Measurements from ENCODE around the gene NRM.
"Not testable (repeated sequence)": the region's sequence is repeated elsewhere in the genome, so short reads cannot be mapped to it uniquely, and the experiment has no call there.

The NRM gene

DNA sequence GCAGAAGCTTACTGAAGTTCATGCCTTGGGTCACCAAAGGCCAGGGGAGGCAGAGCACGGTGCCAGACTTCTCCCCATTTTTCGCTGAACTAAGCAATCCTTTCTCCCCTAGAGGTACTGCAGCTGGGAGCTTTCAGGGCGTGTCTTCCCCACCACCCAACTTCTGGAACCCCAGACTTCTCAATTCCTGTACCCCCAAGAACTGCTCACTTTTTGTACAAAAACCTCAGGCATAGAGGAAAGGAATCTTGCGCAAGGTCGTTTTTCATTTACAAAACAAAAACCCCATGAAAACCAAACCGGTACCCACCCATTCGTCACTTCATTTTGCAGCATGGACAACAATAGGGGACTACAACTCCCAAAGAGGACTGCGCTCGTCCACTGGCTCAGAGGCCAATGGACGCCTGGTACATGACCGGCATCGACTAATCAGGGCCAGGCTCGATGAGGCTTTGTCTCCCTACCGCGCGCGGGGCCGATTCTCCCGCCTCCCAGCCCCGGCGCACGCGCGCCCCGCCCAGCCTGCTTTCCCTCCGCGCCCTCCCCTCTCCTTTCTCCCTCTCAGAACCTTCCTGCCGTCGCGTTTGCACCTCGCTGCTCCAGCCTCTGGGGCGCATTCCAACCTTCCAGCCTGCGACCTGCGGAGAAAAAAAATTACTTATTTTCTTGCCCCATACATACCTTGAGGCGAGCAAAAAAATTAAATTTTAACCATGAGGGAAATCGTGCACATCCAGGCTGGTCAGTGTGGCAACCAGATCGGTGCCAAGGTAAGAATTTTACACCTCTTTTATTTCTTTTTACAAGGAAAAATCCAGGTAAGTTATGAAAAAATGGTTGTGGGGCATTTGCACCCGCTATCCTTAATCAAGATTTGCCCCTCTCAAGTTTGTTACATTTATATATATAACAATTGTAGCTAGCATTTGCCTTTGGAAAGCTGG, 29.3 kb upstream of the NRM start, which contains the start of gene TUBB:
TUBB (plus strand) TSS at position 562 of the 947 bp plus-strand sequence; CDS start at position 717, 155 bp downstream.
- DNase-seq: peak; percentile 93 to 94

DNA sequence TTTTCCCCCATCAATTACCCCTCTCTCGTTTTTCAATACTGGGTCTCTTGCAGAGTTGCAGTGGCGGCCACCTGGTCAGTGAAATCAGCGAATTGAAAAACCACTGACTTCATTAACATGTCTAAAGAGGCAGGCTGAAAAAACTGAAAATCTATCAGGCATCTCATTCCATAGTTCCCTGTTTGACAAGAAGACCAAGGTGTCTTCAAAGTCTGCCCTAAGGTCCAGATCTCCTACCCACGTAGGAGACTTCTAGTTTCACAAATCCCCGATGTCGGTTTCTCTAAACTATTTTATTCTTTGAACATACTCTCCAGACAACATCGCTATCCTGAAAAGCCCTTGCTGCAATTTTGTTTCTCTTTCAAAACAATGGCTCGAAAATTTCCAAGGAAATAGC, 28.6 kb upstream of the NRM start:
- DNase-seq: no peak

DNA sequence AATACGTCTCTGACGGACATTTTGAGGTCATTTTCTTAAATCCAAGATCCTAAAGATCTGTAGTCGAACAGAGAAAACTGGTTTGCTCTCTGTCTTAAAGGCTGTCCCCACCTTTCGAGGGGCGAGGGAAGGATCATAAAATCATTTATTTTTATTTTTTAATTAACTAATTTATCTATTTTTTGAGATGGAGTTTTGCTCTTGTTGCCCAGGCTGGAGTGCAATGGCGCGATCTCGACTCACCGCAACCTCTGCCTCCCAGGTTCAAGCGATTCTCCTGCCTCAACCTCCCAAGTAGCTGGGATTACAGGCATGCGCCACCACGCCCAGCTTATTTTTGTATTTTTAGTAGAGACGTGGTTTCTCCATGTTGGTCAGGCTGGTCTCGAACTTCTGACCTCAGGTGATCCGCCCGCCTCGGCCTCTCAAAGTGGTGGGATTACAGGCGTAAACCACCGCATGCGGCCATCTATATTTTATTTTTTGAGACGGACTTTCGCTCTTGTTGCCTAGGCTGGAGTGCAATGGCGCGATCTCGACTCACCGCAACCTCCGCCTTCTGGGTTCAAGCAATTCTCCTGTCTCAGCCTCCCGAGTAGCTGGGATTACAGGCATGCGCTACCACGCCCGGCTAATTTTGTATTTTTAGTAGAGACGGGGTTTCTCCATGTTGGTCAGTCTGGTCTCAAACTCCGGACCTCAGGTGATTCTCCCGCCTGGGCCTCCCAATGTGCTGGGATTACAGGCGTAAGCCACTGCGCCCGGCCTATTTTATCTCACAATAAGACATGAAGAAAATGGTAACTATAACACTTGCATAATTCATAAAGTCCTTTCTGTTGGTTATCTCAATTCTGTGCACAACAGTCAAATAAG, 27.3 kb upstream of the NRM start:
- DNase-seq: not testable (repeated sequence)

DNA sequence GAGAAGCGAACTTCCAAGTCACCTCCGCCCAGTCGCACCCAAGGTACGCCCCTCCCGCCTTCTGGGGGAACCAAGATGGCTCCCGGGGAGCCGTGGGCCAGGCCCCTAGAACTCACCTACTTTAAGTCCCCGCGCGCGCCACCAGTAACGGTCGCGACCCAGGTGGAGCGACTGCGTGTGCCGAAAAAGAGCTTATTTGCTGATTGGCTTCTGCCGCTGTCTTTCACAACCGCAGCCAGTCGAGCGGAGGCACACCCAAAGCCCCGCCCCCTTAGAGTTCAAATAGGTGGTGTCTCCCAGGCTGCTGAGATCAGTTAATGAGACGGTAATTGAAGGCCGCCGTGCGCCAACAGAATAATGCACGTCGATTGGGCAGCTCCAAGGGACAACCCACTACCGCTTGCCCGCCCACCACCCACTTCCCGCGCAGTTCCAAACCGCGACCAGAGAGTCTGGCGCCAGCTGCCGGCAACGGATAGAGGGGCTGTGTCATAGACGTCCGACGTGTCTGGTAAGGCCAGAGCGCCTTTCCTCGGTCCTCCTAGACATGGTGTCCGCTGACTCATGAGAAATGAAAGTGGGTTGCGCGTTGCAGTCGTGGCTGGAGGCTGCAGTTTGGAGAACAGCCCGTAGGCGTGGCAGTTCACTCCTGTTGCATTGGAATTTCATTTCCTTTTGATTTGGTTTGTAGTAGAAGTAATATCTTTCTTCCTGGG, 26.5 kb upstream of the NRM start, which contains the start of gene MDC1:
MDC1 (minus strand) TSS at position 153 of the 716 bp plus-strand sequence. CDS start 2,106 bp downstream, outside the sequence.
- DNase-seq: peak; percentile 95 to 100

DNA sequence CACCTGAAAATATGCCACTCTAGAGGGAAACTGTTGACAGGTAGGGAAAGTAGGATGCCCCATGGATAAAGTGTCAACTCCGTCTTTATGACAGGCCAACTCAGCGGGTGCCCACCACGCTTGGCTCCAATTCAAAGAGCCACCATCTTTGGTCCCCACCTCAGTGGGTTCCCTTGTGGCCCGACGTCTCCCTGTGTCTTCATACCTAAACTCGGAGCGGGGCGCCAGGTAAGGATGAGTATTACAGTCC, 26.0 kb upstream of the NRM start:
- no peak for DNase-seq

DNA sequence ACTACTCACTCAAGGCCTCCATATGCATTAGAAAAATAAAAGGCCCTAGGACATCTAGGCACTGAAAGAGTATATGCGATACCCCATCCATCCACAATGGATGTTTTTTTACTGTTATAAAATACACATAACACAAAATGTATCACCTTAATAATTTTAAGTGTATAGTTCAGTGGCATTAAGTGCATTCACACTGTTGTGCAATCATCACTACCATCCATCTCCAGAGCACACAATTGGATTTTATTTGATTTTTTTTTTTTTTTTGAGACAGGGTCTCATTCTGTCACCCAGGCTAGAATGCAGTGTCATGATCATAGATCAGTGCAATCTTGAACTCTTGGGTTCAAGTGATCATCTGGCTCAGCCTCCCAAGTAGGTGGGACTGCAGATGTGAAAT, 23.5 kb upstream of the NRM start:
- DNase-seq: no peak

DNA sequence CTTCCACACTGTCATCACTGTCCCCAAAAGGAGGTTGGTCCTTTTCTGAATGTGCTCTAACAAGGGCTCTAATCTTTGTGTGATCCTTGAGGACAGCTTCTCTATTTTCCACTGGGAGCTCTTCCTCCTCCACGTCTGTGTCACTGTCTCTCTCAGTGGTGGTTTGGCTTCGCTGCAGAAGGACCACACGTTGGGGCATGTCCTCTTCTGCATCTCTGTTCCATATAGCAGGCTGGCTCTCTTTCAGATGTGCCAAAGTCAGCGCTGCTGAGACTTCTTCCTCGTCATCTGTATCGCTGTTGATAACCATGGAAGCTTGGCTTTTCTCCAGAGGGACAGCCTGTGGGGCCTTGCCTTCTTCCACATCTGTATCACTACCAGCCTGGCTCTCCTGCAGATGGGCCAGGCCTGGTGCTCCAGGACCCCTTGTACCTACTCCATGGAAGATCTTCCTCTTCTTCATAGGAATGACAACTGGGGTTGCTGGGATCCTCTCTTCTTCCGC, 21.7 kb upstream of the NRM start:
- no peak for DNase-seq

DNA sequence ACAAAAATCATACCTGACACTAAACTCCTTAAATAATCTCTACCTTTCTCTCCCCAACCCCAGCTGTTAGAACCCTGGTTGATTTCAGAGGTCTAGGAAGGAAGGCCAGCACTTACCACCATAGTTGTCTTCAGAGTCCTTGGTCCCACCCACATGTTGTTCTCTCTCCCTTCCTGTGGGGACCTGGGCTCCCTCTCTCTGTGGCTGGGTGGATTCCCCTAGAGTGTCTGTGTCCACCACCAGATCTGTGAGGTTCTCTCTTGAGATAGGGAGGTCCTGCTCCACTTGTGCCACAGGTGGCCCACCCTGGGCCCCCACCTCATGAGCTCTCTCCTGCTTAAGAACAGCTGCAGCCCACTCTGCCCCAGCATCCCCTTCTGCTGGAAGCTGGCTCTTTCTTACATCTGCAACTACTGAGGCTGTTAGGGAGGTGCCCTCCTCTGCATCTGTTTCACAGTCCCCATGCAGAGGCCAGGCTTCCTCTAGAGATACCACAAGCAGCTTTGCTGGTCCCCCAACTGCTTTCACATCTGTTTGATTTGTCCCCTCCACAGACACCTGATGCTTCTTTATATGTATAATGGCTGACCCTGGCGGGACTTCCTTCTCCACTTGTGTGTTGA, 21.1 kb upstream of the NRM start:
- DNase-seq: no peak

DNA sequence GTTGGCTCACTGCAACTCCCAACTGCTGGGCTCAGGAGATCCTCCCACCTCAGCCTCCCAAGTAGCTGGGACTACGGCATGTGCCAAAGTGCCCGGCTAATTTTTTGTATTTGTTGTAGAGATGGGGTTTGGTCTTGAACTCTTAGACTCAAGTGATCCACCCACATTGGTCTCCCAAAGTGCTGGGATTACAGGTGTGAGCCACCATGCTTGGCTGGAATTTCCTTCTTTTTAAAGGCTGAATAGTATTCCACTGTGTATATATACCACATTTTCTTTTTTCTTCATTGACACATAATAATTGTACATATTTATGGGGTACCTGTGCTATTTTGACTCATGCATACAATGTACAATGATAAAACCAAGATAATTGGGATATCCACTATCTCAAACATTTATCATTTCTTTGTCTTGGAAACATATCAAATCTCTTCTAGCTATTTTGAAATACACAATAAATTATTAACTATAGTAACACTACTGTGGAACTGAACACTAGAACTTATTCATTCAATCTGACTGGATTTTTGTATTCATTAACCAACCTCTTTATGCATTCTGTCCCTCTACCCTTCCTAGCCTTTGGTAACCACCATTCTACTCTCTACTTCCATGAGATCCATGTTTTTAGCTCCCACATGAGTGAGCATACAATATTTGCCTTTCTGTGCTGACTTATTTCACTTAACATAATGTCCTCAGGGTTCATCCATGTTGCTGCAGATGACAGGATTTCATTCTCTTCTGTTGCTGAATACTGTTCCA, 18.5 kb upstream of the NRM start:
- DNase-seq: no peak

DNA sequence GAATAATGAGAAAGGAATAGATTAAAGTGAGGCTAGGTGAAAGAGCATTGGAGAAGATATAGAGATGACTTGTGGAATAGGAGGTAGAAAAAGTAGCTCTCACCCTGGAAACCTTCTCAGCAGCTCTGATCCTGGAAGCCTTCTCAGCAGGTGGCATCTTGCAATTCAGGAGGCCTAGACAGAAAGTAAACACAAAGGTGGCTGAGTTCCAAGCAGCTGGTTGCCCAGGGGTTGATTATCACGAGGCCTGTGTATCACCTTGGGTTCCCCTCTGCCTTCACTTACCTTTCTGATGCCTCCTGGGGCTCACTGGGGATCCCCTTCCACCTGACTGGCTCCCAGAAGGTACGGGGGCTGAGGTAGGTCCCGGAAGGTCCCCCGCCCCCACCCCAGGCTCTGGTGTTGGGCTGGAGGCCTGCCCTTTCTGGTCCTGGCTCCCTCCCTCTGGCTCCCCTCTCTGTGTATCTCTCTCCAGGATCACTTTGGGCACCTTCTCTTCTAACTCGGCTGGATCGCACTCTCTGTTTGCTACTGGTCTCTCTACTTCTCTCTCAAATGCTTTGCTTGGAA, 16.6 kb upstream of the NRM start:
- no peak for DNase-seq

DNA sequence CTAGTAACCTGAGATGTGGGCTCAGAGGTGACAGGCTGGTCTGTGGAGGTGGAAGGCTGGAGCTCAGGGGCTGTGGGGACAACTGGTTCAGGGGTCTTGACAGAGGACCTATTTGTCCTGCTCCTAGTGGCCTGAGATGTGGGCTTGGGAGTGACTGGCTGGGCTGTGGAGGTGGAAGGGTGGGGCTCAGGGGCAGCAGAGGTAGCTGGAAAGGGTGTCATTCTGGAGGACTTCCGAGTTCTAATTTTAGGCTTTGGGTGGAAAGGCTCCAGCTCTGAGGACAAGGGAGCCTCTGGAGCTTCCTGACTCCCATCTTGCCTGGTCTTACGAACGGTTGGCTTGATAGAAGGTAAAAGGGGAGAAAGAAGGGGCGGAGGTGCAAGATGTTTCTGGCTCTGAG, 14.8 kb upstream of the NRM start:
- DNase-seq: no peak

DNA sequence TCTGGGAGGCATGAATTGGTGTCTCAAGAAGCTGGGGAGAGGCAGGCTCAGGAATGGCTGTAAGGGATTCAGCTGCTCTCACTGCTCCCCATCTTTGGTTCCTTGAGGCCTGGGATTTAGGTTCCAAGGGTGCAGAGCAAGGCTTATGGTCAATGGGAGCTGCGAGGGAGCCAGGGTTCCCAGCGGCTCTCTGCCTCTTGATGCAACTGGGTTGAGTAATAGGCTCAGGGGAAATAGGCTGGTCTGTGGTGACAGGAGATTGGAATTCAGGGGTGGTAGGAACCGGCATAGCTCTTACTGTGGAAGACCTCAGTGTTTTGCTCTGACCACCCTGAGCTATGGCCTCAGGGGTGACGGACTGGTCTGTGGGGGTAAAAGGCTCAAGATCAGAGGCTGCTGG, 13.0 kb upstream of the NRM start:
- DNase-seq: no peak

DNA sequence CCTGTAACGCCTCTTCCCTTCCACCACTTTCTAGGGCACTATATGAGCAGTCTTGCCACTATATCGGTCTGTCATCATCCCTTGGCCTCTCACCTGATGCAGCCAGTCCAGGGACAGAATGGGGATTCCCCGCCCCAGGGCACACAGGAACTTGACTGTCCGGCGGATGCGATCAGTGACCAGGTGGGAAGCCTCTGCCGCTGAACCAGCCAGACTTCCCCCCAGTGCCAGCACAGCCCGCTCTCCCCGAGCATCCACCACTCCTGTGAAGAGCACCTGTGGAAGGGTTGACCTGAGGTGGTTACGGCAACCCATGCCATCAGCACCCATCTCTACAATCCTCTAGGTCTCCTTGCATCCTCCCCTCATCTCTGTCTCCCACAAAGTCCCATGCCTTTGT, 12.2 kb upstream of the NRM start:
- no peak for DNase-seq

DNA sequence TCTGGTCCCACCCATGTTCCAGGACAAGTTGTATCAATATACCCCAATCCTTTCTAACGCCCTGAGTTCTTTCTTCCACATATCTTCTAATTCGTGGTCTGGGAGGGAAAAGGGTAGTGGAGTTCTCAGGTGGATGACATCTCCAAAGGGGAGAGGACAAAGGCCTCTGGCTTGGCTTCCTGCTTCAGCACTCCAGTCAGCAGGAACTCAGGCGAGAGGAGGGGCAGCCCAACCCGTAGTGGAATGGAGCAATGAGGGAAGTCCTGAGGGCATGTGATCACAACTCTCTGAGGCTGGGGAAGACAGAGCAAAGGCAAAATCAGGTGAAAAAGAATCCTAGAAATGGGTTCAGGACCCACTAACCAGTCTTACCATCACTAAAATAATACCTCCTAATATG, 9.6 kb upstream of the NRM start:
- no peak for DNase-seq

DNA sequence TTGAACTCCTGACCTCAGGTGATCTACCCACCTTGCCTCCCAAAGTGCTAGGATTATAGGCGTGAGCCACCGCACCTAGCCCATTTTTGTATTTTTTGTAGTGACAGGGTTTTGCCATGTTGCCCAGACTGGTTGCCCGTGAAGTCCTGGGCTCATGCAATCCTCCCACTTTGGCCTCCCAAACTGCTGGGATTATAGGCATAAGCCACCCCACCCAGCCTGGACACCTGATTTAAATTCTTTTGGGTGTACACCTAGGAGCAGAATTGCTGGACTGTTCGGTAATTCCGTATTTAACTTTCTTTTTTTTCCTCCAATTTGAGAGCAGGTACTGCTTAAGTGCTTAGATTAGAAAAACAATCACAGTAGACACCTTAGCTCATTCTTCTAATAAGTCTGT, 5.6 kb upstream of the NRM start:
- no peak for DNase-seq

DNA sequence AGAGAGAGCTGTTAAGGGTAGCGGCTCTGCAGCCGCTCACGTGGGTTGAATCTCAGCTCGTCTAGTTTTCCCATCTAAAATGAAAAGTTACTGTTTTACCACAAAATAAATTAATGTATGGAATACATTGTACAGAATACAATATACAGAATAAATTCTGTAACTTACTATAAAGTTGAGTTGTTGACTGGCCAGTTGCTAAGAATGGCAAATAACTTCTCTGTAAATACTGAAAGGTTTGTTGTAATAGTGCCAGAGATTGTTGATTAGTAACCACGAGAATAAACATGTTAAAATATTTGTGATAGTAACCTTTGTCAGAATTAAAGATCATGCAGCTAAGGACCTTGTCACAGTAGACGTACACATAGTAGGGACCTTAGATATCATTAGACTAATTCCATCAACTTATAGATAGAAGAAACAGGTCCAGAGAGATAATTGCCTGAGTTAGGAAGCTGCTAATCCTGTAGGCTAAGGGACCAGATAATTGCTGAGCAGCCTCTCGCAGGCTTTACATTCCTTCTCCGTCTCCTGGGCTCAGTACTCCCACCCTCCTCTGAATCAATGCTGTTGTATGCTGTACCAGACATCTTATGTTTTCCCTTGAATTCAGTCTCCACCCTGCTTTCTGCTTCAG, 544 bp upstream of the NRM start:
- DNase-seq: no peak

DNA sequence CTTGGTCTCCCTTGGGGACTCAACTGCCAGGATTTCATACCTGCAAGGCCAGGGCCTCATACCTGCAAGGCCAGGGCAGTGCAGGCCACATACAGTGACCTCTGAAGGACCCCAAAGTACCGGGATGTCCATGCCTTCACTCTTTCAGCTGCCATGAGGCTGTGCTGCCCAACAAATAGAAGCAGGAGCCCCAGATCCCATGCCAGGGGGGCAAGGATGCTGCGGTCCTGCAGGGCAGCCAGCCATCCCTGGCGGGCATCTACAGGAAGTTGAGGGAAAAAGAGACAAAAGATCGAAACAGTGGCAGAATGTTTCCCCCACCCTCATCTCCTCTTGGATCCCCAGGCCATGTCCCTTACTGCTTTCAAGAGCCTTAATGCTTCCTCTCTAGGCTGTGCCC, 799 bp downstream of the NRM start:
- no peak for DNase-seq

DNA sequence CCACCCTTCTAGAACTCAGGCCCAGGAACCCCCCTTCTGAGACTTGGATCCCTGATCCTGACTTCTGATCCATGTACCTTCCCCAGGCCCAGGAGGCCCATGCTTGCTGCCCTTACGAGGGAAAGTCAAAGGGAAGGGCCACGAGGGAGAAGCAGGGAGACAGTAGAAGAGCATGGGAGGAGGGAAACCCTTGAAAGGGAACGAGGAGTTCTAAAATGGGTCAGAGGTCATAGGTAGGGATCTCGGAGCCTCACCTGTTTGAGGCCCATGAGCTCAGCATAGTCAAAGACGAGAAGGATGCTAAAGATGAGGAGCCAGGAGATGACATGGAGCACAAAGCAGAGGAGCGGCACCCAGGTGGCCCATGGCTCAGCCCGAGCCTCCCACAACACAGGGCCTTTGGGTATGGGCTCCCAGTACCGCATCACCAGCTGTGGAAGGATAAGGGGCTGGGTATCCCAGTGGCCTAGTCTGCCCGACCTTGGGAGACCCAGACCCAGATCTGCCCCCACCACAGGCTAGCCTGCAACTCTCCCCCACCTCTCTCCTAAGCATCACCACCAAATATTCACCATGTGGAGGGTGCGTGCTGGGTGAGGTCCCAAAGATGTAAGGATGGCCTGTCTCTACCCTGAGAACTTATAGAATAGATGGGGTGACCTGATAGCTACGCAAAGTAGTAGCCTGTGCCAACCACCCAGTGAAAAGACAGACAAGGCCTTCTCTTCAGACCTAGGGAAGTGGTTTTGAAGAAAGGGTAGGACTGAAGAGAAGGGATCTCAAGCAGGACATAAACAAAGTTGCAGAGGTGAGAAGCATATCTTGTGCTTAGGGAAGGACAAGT, 1.5 kb downstream of the NRM start:
- no peak for DNase-seq

DNA sequence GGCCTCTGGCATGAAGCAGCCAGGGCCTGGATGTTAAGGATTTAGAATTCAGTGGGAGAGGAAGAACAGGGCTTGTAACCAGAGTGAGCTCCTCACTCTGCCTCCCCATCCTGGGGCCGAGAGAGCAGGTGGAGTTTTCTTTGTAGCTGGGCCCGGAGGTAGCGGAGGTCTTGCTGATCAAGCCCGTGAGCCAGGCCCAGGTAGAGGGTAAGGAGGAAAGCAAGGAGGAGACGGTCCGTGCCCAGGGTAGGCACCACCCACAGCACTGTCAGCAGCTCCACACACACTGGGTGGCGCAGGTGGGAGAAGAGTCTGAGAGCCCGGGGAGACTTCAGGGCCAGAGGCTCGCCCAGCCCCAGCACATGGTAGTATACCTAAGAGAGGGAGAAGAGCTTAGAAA, 2.2 kb downstream of the NRM start:
- no peak for DNase-seq
